ENCODE data around the gene C19orf25.

DNA sequence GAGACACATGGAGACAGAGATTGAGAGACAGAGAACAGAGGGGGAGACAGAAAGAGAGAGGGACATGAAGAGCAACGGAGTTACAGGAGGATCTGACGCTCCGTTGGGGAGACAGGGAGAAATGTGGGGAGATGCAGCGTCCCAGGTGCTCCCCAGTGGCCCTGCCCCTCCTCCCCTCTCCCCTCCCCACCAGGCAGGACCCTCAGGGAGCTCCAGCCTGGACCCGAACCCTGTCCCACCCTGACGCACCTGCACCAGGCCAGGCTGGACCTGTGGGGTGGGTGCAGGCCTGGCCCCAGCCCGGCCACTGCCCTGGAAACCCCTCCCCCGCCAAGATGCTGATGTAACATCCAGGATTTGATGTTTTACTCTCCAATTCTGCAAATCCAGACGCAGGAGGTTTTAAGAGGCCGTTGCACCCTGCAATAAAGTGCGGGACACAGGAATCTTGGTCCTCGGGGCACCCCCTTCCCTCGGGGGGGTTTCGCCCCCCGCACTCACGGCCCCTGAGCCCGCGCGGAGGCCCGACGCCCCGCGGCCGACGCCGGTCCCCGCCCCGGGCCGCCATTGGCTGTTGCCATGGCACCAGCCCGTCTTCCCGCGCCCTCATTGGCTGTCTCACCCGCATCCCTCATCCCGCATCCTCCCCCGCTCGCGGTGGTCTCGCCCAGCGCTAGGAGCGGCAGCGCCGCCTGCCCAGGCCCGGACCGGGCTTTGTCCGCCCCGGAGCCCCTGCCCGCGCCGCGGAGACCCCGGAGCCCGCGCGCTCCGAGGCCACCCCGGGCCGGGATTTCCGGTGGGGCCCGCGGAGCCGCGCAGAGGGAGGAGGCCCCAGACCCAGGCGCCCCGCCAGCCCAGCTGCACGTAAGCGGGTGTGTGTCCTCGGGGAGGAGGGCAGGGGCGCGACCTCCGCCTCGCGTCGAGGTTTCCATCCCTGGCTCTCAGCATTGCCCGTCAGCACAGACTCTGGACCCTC, 29.3 kb downstream of the C19orf25 start, which contains the start of gene APC2:
- no peak for TF ChIP-seq ZNF274 (IDR thresholded peaks at IDR 0.05; ENCODE audit: low read depth, low read length)
- no peak for TF ChIP-seq YY1 (IDR thresholded peaks at IDR 0.05; ENCODE audit: insufficient read depth, insufficient read length)

All from NT2/D1 (cell line).